Measurements from ENCODE around the gene HEATR9. TPM values are rescaled to one million over a fixed set of nuclear protein-coding genes. Genes with fewer than 3 reads are reported as not detected.

HEATR9 gene
- total and polyA plus RNA-seq, 2 donors (not counting 1 experiment from before 2014, with no cell fraction given) = 0.06 TPM; not detected in 1

- Histone ChIP-seq H4K20me1 (ENCODE audit: control insufficient read depth, insufficient read depth, low read length, poor library complexity, severe bottlenecking) (no peaks in the 10 kb centered on the region), H3K9ac (ENCODE audit: low read length) (no peak overlapping the region), H2AFZ (ENCODE audit: insufficient read depth, low read depth, low read length, poor library complexity, severe bottlenecking) (no peak overlapping the region), H3K4me3 (ENCODE audit: control extremely low read depth in 1 of 5, extremely low read depth in 1 of 5, insufficient read depth in 1 of 5, low read depth in 2 of 5, low read length in 4 of 5) (no peak overlapping the region), H3K4me2 (replicated peaks; ENCODE audit: low read depth, low read length, poor library complexity, severe bottlenecking) (no peak overlapping the region), H3K79me2 (ENCODE audit: control insufficient read depth, insufficient read depth, low read length) (no peaks in the 10 kb centered on the region), H3K36me3 (replicated peaks in 1 of 2; ENCODE audit: control extremely low read depth in 1 of 2, control insufficient read depth in 1 of 2, extremely low read depth in 1 of 2, insufficient read depth in 2 of 2, low read length in 1 of 2) (no peaks in the 10 kb centered on the region), H3K27me3 (replicated peaks in 1 of 4; ENCODE audit: control extremely low read depth in 1 of 4, control insufficient read depth in 3 of 4, insufficient read depth in 4 of 4, low read length in 3 of 4) (peaks cover 0 to 3% (median 0%) of the 10 kb centered on the region in 4 experiments), H3K4me1 (ENCODE audit: control insufficient read depth in 2 of 2, insufficient read depth in 2 of 2, low read length in 2 of 2) (no peaks in the 10 kb centered on the region), H3K27ac (ENCODE audit: low read length in 2 of 2) (no peak overlapping the region), H3K9me3 (ENCODE audit: control extremely low read depth in 1 of 3, control insufficient read depth in 2 of 3, insufficient read depth in 1 of 3, low read length in 2 of 3) (no peaks in the 10 kb centered on the region)
- intact Hi-C loops (cut with micrococcal nuclease) = no loop called here
- ChIA-PET CTCF (no interaction called here), POLR2A (no interaction called here)
- no peaks in the 10 kb centered on the region for H3K4me1 Mint-ChIP-seq
- H3K27me3 Mint-ChIP-seq = peaks cover 6% of the 10 kb centered on the region
- H3K9me3 Mint-ChIP-seq (ENCODE audit: insufficient read depth) = no peaks in the 10 kb centered on the region
- DNase-seq = no peak
- TF ChIP-seq EZH2 (IDR thresholded peaks at IDR 0.05; ENCODE audit: borderline replicate concordance, insufficient read depth, low read depth, low read length, poor library complexity, severe bottlenecking) = no peak
- no peak for TF ChIP-seq CTCF (IDR thresholded peaks at IDR 0.05)
- H3K4me3 Mint-ChIP-seq = no peak overlapping the region
- WGBS (ENCODE audit: insufficient coverage) = 100% methylated on average over 2 of the region's 4 CpGs
- no peak overlapping the region for H3K27ac Mint-ChIP-seq
- ATAC-seq (ENCODE audit: low read depth) = no peak
These were observed 22.6 kb upstream of the HEATR9 start for GRCh38 chr17:35891269-35891668.

GRCh38 chr17:35890774-35891155, 22.1 kb upstream of the HEATR9 start:
- ChIA-PET CTCF (no interaction called here), POLR2A (no interaction called here)
- H3K27ac ChIP-seq (ENCODE audit: low read length in 2 of 2) = no peak overlapping the region
- intact Hi-C loops (cut with micrococcal nuclease) = no loop called here
- H4K20me1 ChIP-seq (ENCODE audit: control insufficient read depth, insufficient read depth, low read length, poor library complexity, severe bottlenecking) = no peaks in the 10 kb centered on the region
- Mint-ChIP-seq H3K4me3 (no peak overlapping the region), H3K27ac (no peak overlapping the region), H3K4me1 (no peaks in the 10 kb centered on the region), H3K27me3 (peaks cover 6% of the 10 kb centered on the region), H3K9me3 (ENCODE audit: insufficient read depth) (no peaks in the 10 kb centered on the region)
- H3K36me3 ChIP-seq (replicated peaks in 1 of 2; ENCODE audit: control extremely low read depth in 1 of 2, control insufficient read depth in 1 of 2, extremely low read depth in 1 of 2, insufficient read depth in 2 of 2, low read length in 1 of 2) = no peaks in the 10 kb centered on the region
- H3K9me3 ChIP-seq (ENCODE audit: control extremely low read depth in 1 of 3, control insufficient read depth in 2 of 3, insufficient read depth in 1 of 3, low read length in 2 of 3) = no peaks in the 10 kb centered on the region
- no peaks in the 10 kb centered on the region for H3K4me1 ChIP-seq (ENCODE audit: control insufficient read depth in 2 of 2, insufficient read depth in 2 of 2, low read length in 2 of 2)
- H3K79me2 ChIP-seq (ENCODE audit: control insufficient read depth, insufficient read depth, low read length) = no peaks in the 10 kb centered on the region
- TF ChIP-seq EZH2 (IDR thresholded peaks at IDR 0.05; ENCODE audit: borderline replicate concordance, insufficient read depth, low read depth, low read length, poor library complexity, severe bottlenecking) = no peak
- no peak for TF ChIP-seq CTCF (IDR thresholded peaks at IDR 0.05)
- no peak overlapping the region for H3K4me2 ChIP-seq (replicated peaks; ENCODE audit: low read depth, low read length, poor library complexity, severe bottlenecking)
- no peak for DNase-seq
- no peak overlapping the region for H3K4me3 ChIP-seq (ENCODE audit: control extremely low read depth in 1 of 5, extremely low read depth in 1 of 5, insufficient read depth in 1 of 5, low read depth in 2 of 5, low read length in 4 of 5)
- no peak for ATAC-seq (ENCODE audit: low read depth)
- H2AFZ ChIP-seq (ENCODE audit: insufficient read depth, low read depth, low read length, poor library complexity, severe bottlenecking) = no peak overlapping the region
- no peaks in the 10 kb centered on the region for H3K27me3 ChIP-seq (replicated peaks in 1 of 4; ENCODE audit: control extremely low read depth in 1 of 4, control insufficient read depth in 3 of 4, insufficient read depth in 4 of 4, low read length in 3 of 4)
- 71% methylated on average over 4 of the region's 4 CpGs for WGBS (ENCODE audit: insufficient coverage)
- H3K9ac ChIP-seq (ENCODE audit: low read length) = no peak overlapping the region
